Measurements from ENCODE around the gene NOC3L.
A peak's percentile ranks its signal among the peaks of the same experiment; 100 is the strongest.

NOC3L gene

GRCh38 chr10:94383530-94383929, 20.8 kb upstream of the NOC3L start:
- DNase-seq (ENCODE audit: low read depth), result no peak
- H3K4me3 ChIP-seq (ENCODE audit: control insufficient read depth, low read depth, low read length), result no peak overlapping the region
- no peak for TF ChIP-seq CTCF (IDR thresholded peaks at IDR 0.05; ENCODE audit: control insufficient read depth, insufficient read depth, low read depth, low read length, missing control alignments)

GRCh38 chr10:94376865-94377264, 14.1 kb upstream of the NOC3L start:
- no peak for TF ChIP-seq CTCF (IDR thresholded peaks at IDR 0.05; ENCODE audit: control insufficient read depth, insufficient read depth, low read depth, low read length, missing control alignments)
- no peak for DNase-seq (ENCODE audit: low read depth)
- no peak overlapping the region for H3K4me3 ChIP-seq (ENCODE audit: control insufficient read depth, low read depth, low read length)

- DNase-seq (ENCODE audit: low read depth), result no peak
- no peak for TF ChIP-seq CTCF (IDR thresholded peaks at IDR 0.05; ENCODE audit: control insufficient read depth, insufficient read depth, low read depth, low read length, missing control alignments)
- H3K4me3 ChIP-seq (ENCODE audit: control insufficient read depth, low read depth, low read length), result no peak overlapping the region
Observed at GRCh38 chr10:94375374-94375773, 12.6 kb upstream of the NOC3L start.

- DNase-seq (ENCODE audit: low read depth), result no peak
- no peak for TF ChIP-seq CTCF (IDR thresholded peaks at IDR 0.05; ENCODE audit: control insufficient read depth, insufficient read depth, low read depth, low read length, missing control alignments)
- H3K4me3 ChIP-seq (ENCODE audit: control insufficient read depth, low read depth, low read length), result no peak overlapping the region
Observed at GRCh38 chr10:94370501-94370900, 7.8 kb upstream of the NOC3L start.

GRCh38 chr10:94366382-94366781, 3.6 kb upstream of the NOC3L start:
- DNase-seq (ENCODE audit: low read depth), result no peak
- H3K4me3 ChIP-seq (ENCODE audit: control insufficient read depth, low read depth, low read length), result no peak overlapping the region
- TF ChIP-seq CTCF (IDR thresholded peaks at IDR 0.05; ENCODE audit: control insufficient read depth, insufficient read depth, low read depth, low read length, missing control alignments), result no peak

GRCh38 chr10:94364482-94364881, 1.7 kb upstream of the NOC3L start:
- no peak overlapping the region for H3K4me3 ChIP-seq (ENCODE audit: control insufficient read depth, low read depth, low read length)
- TF ChIP-seq CTCF (IDR thresholded peaks at IDR 0.05; ENCODE audit: control insufficient read depth, insufficient read depth, low read depth, low read length, missing control alignments), result no peak
- no peak for DNase-seq (ENCODE audit: low read depth)

- H3K4me3 ChIP-seq (ENCODE audit: control insufficient read depth, low read depth, low read length), result peak overlapping the region; percentile 79
- no peak for TF ChIP-seq CTCF (IDR thresholded peaks at IDR 0.05; ENCODE audit: control insufficient read depth, insufficient read depth, low read depth, low read length, missing control alignments)
- DNase-seq (ENCODE audit: low read depth), result no peak
Observed at GRCh38 chr10:94363251-94363565, 469 bp upstream of the NOC3L start.

Measured in AG09309 (cell line).